PC-3 (cell line): Measurements from ENCODE around the gene GRPEL2.

Experiments used
- EZH2 ChIP-seq: fragments of 300-600 bp; sonication (generic); IDR thresholded peaks from one replicate; pipeline ENCODE4 v1.6.1; 2017; ENCODE audit warnings: antibody characterized with exemption, mild to moderate bottlenecking, low read length; ENCODE audit not compliant: unreplicated experiment
- EZH2phosphoT487 ChIP-seq: fragments of 300-600 bp; sonication (generic); IDR thresholded peaks from 2 replicates; pipeline ENCODE4 v1.6.1; 2018; ENCODE audit warnings: mild to moderate bottlenecking, antibody characterized with exemption, low read length, borderline replicate concordance
- TF ChIP-seq, protein P1 (sequence below): fragments of 300-600 bp; sonication (generic); conservative IDR thresholded peaks from 2 replicates; pipeline ENCODE4 v1.5.1; 2017; ENCODE audit warnings: antibody characterized with exemption, low read depth, mild to moderate bottlenecking, low read length

DNA sequence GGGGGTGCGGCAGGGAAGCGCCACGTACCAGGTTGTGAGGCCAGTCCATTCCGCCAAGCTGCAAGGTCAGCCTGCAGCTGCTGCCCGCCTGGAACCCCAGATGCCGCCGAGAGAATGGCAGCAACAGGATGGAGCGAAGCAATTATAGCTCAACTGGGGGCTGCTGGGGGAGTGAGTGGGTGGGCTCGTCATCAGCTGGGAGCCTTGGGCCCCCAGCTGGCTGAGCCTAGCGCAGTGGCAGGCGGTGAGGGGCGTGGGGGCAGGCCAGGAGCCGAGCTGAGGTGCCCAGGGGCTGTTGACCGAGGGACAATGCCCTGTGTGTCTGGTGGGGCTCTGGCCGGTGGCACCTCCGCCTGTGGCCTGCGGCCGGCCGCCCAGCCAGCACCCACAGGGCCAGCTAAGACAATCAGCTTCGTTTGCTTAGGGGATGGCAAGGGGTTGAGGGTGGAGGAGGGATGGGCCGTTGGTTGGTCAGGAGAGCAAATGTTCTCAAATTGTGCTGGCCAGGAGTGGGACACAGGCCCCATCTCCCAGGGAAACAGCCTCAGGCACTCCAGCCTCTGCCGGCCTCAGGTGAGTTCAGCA is 34.0 kb downstream of the GRPEL2 start, which contains the start of gene IL17B:
- TF ChIP-seq, protein P1, sequence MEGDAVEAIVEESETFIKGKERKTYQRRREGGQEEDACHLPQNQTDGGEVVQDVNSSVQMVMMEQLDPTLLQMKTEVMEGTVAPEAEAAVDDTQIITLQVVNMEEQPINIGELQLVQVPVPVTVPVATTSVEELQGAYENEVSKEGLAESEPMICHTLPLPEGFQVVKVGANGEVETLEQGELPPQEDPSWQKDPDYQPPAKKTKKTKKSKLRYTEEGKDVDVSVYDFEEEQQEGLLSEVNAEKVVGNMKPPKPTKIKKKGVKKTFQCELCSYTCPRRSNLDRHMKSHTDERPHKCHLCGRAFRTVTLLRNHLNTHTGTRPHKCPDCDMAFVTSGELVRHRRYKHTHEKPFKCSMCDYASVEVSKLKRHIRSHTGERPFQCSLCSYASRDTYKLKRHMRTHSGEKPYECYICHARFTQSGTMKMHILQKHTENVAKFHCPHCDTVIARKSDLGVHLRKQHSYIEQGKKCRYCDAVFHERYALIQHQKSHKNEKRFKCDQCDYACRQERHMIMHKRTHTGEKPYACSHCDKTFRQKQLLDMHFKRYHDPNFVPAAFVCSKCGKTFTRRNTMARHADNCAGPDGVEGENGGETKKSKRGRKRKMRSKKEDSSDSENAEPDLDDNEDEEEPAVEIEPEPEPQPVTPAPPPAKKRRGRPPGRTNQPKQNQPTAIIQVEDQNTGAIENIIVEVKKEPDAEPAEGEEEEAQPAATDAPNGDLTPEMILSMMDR: no peak
- no peak for TF ChIP-seq EZH2phosphoT487
- TF ChIP-seq EZH2: no peak
